ENCODE results near the gene PLCB4.

The PLCB4 gene

DNA sequence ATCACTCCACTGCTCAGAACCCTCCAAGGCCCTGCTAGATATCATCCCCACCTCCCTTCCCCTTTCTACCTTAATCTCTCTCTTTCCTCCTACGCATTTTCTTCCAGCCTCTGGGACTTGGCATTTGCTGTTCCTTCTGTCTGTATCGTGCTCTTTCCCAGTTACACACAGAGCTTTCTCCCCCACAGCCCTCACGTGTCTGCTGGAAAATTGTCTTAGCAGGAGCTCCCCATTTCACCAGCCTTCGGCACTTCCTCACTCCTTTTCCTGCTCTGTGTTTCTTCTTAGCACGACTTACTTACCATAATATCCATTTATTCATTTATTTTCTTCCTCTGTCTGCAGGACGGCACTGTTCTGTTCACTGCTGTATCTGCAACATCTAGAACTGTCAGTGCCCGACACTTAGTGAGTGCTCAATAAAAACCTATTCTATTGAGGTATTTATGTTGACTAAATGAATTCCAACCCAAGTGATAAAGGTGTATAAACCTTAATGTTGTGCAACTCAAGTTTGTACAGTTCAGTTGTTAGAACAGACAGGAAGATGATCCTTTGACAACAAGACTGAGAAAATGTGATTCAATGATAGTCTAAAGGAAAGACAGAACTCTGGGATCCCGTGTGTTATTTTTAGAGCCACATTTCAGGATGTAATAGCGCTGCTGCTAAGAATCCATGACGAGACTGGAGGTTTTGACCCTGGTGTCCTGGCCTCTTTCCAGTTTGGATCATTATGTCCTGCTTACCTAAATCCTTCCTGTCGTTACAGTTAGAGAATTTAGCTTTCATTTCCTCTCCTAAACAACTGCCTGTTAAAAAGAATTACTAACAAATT, 275.4 kb downstream of the PLCB4 start:
- no peaks in the 10 kb centered on the region for H3K36me3 ChIP-seq
- H3K9ac ChIP-seq, result no peak overlapping the region
- H3K27me3 ChIP-seq, result no peaks in the 10 kb centered on the region
- no peak overlapping the region for H3K4me3 ChIP-seq
- peaks cover 0 to 56% (median 48%) of the 10 kb centered on the region in 10 experiments; a peak in 18 of 20 replicates for H3K4me1 ChIP-seq
- no peak overlapping the region for H3K27ac ChIP-seq
- H3K4me2 ChIP-seq, result peak overlapping the region in 9 of 11 experiments; percentile 14 to 89 (median 76); a peak in 18 of 22 replicates
- TF ChIP-seq Cebpa-rat (IDR thresholded peaks at IDR 0.05), result no peak
- H3K9me3 ChIP-seq (replicated peaks in 1 of 11), result no peaks in the 10 kb centered on the region
- H4K20me1 ChIP-seq, result no peaks in the 10 kb centered on the region

GRCh38 chr20:9348316-9348715, 279.4 kb downstream of the PLCB4 start:
- H3K4me3 ChIP-seq, result no peak overlapping the region
- peaks cover 0 to 61% (median 49%) of the 10 kb centered on the region in 10 experiments; a peak in 19 of 20 replicates for H3K4me1 ChIP-seq
- peak overlapping the region in 9 of 11 experiments; percentile 18 to 89 (median 82); a peak in 9 of 22 replicates for H3K4me2 ChIP-seq
- no peaks in the 10 kb centered on the region for H3K27me3 ChIP-seq
- no peak overlapping the region for H3K27ac ChIP-seq
- H3K9ac ChIP-seq, result no peak overlapping the region
- H4K20me1 ChIP-seq, result no peaks in the 10 kb centered on the region
- H3K36me3 ChIP-seq, result no peaks in the 10 kb centered on the region
- peak in 3 of 11 experiments; percentile 33 to 46 (median 35); a peak in 3 of 22 replicates for TF ChIP-seq Cebpa-rat (IDR thresholded peaks at IDR 0.05)
- no peaks in the 10 kb centered on the region for H3K9me3 ChIP-seq (replicated peaks in 1 of 11)

DNA sequence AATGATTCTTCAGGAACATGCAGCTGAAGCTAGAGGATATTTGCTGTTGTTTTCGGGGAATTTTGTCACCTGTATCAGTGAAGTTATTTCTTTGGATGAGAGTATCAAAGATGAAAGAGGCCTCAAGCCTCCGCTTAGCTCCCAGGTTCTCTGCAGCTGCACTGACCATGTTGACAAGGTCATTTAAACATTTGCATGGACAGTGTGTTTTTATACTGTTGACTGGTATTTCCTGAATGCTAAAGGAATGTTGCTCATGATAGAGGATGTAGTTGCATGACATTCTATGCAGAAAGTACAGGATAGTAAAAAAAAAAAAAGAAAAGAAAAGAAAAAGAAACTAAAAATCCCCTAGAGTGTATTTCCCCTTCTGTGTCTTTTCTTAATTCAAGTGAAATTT, 279.9 kb downstream of the PLCB4 start:
- no peak overlapping the region for H3K4me3 ChIP-seq
- no peaks in the 10 kb centered on the region for H3K36me3 ChIP-seq
- no peak overlapping the region for H3K9ac ChIP-seq
- no peaks in the 10 kb centered on the region for H3K27me3 ChIP-seq
- peaks cover 0 to 65% (median 51%) of the 10 kb centered on the region in 10 experiments; a peak in 19 of 20 replicates for H3K4me1 ChIP-seq
- peak overlapping the region in 4 of 11 experiments; percentile 26 to 89 (median 84); a peak in 4 of 22 replicates for H3K4me2 ChIP-seq
- no peaks in the 10 kb centered on the region for H4K20me1 ChIP-seq
- H3K9me3 ChIP-seq (replicated peaks in 1 of 11), result no peaks in the 10 kb centered on the region
- no peak overlapping the region for H3K27ac ChIP-seq
- no peak for TF ChIP-seq Cebpa-rat (IDR thresholded peaks at IDR 0.05)

DNA sequence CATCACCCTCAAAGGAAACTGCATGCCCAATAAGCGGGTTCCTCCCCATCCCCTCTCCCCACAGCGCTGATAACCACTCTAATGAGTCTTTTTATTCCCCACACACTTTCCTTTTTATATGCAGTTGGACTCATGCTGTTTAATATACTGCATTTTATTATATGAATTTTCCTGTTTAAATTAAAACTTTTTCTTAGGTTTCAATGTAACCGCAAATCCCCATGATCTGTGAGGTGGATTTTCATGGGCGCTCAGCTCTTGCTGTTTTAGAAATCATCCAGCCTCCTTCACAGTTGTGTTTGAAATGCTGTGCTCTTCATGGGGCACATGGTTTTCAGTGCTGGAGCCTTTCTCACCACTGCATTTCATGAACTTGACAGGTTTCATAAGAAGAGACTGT, 280.4 kb downstream of the PLCB4 start:
- Histone ChIP-seq H4K20me1 (no peaks in the 10 kb centered on the region), H3K27me3 (no peaks in the 10 kb centered on the region), H3K4me1 (peaks cover 0 to 66% (median 48%) of the 10 kb centered on the region in 10 experiments; a peak in 19 of 20 replicates), H3K4me3 (no peak overlapping the region), H3K36me3 (no peaks in the 10 kb centered on the region), H3K4me2 (peak overlapping the region in 2 of 11 experiments; percentile 9 to 15; a peak in 1 of 22 replicates), H3K27ac (no peak overlapping the region), H3K9ac (no peak overlapping the region), H3K9me3 (replicated peaks in 1 of 11) (no peaks in the 10 kb centered on the region)
- TF ChIP-seq Cebpa-rat (IDR thresholded peaks at IDR 0.05), result no peak

- H3K4me2 ChIP-seq, result 0 out of 22 replicates have a peak overlapping the region, but pooled peaks of 1 of the 11 experiments have one; percentile 6
- no peaks in the 10 kb centered on the region for H4K20me1 ChIP-seq
- no peak overlapping the region for H3K27ac ChIP-seq
- H3K27me3 ChIP-seq, result no peaks in the 10 kb centered on the region
- peaks cover 0 to 31% (median 13%) of the 10 kb centered on the region in 10 experiments; a peak in 15 of 20 replicates for H3K4me1 ChIP-seq
- H3K36me3 ChIP-seq, result no peaks in the 10 kb centered on the region
- H3K9ac ChIP-seq, result no peak overlapping the region
- no peak overlapping the region for H3K4me3 ChIP-seq
- H3K9me3 ChIP-seq (replicated peaks in 1 of 11), result no peaks in the 10 kb centered on the region; a peak in 1 of 22 replicates
- no peak for TF ChIP-seq Cebpa-rat (IDR thresholded peaks at IDR 0.05)
Measured at GRCh38 chr20:9352739-9353138, 283.9 kb downstream of the PLCB4 start.

DNA sequence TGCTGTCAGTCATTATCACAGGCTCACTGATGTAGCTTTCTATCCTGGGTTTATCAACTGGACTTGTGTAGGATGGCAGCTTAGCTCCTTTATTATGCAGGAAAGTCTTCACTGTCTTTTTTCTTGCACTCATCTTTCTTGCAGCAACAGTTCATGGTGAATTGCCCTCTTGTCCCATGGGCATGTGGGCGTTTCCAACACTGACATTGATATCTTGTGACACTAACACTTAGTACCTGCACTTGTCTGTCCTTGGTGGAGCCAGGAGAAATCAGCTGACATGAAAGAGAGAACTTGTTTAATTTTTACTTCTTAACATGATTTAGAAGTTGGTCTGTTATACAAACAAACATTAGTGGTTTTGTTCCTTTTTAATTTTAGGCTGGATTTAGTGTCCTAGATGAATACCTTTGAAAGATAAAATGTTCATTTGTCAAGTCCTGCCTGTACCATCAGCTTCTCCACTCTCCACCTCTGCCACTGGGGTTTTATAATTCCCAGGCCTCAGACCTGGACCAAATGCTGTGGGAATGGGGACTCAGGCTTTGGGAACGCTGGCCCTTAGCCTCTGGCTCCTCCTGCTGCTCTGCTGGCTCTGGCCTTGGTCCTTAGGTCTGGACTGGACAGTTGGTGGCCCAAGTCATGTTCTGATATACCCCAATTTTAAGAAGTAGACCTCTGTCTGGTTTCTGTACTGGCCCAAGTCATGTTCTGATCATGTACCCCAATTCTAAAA, 284.5 kb downstream of the PLCB4 start:
- Histone ChIP-seq H3K9me3 (replicated peaks in 1 of 11) (no peaks in the 10 kb centered on the region; a peak in 1 of 22 replicates), H3K4me3 (no peak overlapping the region), H3K4me1 (peaks cover 0 to 25% (median 7%) of the 10 kb centered on the region in 10 experiments; a peak in 11 of 20 replicates), H4K20me1 (no peaks in the 10 kb centered on the region), H3K27me3 (no peaks in the 10 kb centered on the region), H3K27ac (no peak overlapping the region), H3K36me3 (no peaks in the 10 kb centered on the region), H3K9ac (no peak overlapping the region), H3K4me2 (peak overlapping the region in 3 of 11 experiments; percentile 6 to 39 (median 10); a peak in 4 of 22 replicates)
- no peak for TF ChIP-seq Cebpa-rat (IDR thresholded peaks at IDR 0.05)

GRCh38 chr20:9353916-9354276, 285.0 kb downstream of the PLCB4 start:
- Histone ChIP-seq H3K27ac (no peak overlapping the region), H3K4me2 (peak overlapping the region in 3 of 11 experiments; percentile 6 to 39 (median 10); a peak in 4 of 22 replicates), H3K4me3 (no peak overlapping the region), H4K20me1 (no peaks in the 10 kb centered on the region), H3K4me1 (peaks cover 0 to 21% (median 3%) of the 10 kb centered on the region in 10 experiments; a peak in 10 of 20 replicates), H3K9ac (no peak overlapping the region), H3K27me3 (no peaks in the 10 kb centered on the region), H3K9me3 (replicated peaks in 1 of 11) (no peaks in the 10 kb centered on the region; a peak in 1 of 22 replicates), H3K36me3 (no peaks in the 10 kb centered on the region)
- TF ChIP-seq Cebpa-rat (IDR thresholded peaks at IDR 0.05), result no peak

- H4K20me1 ChIP-seq, result no peaks in the 10 kb centered on the region
- H3K4me1 ChIP-seq, result peaks cover 0 to 22% (median 9%) of the 10 kb centered on the region in 10 experiments; a peak in 18 of 20 replicates
- no peak for TF ChIP-seq Cebpa-rat (IDR thresholded peaks at IDR 0.05)
- H3K9me3 ChIP-seq (replicated peaks in 1 of 11), result no peaks in the 10 kb centered on the region; a peak in 1 of 22 replicates
- peak overlapping the region in 1 of 11 experiments; percentile 5; a peak in 1 of 22 replicates for H3K27ac ChIP-seq
- no peak overlapping the region for H3K9ac ChIP-seq
- no peak overlapping the region for H3K4me2 ChIP-seq
- no peaks in the 10 kb centered on the region for H3K36me3 ChIP-seq
- no peak overlapping the region for H3K4me3 ChIP-seq
- H3K27me3 ChIP-seq, result no peaks in the 10 kb centered on the region
Measured at GRCh38 chr20:9354579-9354978, 285.7 kb downstream of the PLCB4 start.

DNA sequence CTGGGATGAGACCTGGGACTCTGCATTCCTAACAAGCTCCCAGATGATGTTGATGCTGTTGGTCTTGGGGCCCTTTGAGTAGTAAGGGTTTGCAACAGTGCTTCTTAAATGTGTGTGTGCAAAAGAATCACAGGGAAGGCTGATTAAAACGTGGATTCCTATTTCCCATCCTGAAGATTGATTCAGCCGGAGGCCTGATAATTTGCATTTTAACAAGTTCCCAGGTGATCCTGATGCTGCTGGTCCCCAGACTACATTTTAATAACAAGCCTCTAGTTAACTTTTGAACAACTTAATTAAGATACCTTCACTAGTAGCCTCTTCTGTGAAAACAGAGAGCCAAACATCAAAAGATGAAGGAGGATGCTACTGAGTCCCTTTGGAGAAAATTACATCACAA, 289.1 kb downstream of the PLCB4 start:
- Histone ChIP-seq H4K20me1 (no peaks in the 10 kb centered on the region), H3K4me3 (no peak overlapping the region), H3K36me3 (no peaks in the 10 kb centered on the region), H3K4me2 (no peak overlapping the region), H3K4me1 (peaks cover 14 to 41% (median 29%) of the 10 kb centered on the region in 10 experiments), H3K27ac (no peak overlapping the region), H3K9ac (no peak overlapping the region), H3K9me3 (replicated peaks in 1 of 11) (no peaks in the 10 kb centered on the region; a peak in 1 of 22 replicates), H3K27me3 (no peaks in the 10 kb centered on the region)
- TF ChIP-seq Cebpa-rat (IDR thresholded peaks at IDR 0.05), result no peak

Data from BLaER1 treated with 17β-estradiol and CSF1 and Interleukin-3, amounts not matched to agents 10 nM and 100 nM (cell line).